ENCODE measurements around the gene COL6A2.
"Not testable (repeated sequence)": the region's sequence is repeated elsewhere in the genome, so short reads cannot be mapped to it uniquely, and the experiment has no call there.

Gene COL6A2

DNA sequence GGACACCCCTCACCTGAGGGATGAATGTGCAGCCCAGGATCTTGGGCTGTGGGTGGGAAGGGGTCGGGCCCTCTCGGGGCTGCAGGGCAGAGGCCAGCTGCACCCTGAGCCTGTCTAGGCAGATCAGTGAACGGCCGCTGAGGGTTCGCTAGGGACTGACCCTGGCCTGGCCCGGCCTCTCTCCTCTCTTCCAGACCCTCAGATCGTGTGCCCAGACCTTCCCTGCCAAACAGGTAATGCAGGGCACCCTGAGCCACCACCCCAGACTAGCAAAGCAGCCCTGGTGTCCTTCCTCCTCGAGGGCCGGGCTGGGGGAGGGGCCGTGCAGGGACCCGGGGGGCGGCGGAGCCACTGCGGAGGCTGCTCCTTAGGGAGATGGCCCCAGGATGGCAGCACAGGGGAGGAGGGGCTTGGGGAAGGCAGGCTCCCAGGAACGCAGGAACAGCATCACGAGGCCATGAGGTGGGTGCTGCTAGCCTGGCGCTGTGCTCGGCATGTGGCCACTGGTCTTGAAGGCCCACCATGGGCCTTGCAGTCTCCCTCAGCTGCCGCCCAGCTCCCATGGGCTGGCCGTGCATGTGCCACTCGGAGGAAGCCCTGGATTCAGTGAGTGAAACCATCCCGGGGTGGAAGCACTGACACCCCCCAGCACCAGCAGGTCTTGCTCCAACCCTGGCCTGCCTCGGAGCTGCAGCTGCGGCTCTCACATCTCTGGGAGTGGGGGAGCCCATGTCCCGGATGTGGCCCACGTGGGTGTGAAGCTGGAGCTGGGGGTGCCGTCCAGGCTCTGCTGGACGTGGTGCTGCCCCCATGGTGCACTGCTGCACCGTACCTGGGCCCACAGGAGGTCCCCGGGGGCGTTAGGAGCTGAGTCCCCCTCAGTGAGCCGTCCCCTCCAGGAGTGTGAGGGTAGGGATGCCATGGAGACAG lies 28.7 kb downstream of the COL6A2 start:
- no peak for DNase-seq (ENCODE audit: low read depth)

GRCh38 chr21:46127239-46128105 lies 29.6 kb downstream of the COL6A2 start:
- no peak for DNase-seq (ENCODE audit: low read depth)

- no peak for DNase-seq (ENCODE audit: low read depth)
Measured at GRCh38 chr21:46128106-46128932, 30.4 kb downstream of the COL6A2 start.

DNA sequence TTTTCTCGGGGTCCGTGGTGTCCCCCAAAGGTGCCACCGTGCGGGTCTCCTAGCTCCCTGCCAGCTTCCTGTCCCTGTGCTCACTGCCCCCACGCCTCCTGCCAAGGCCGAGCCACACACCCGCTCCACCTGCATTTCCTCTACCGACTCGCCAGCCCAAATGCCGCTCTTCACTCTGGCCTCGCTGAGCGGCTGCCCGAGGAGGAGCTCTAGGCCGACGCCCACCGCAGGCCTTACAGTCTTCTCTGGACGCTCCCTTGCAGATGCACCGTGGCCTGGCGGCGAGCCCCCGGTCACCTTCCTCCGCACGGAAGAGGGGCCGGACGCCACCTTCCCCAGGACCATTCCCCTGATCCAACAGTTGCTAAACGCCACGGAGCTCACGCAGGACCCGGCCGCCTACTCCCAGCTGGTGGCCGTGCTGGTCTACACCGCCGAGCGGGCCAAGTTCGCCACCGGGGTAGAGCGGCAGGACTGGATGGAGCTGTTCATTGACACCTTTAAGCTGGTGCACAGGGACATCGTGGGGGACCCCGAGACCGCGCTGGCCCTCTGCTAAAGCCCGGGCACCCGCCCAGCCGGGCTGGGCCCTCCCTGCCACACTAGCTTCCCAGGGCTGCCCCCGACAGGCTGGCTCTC lies 31.1 kb downstream of the COL6A2 start:
- DNase-seq (ENCODE audit: low read depth) = no peak

GRCh38 chr21:46129846-46130651 lies 32.1 kb downstream of the COL6A2 start:
- no peak for DNase-seq (ENCODE audit: low read depth)

DNA sequence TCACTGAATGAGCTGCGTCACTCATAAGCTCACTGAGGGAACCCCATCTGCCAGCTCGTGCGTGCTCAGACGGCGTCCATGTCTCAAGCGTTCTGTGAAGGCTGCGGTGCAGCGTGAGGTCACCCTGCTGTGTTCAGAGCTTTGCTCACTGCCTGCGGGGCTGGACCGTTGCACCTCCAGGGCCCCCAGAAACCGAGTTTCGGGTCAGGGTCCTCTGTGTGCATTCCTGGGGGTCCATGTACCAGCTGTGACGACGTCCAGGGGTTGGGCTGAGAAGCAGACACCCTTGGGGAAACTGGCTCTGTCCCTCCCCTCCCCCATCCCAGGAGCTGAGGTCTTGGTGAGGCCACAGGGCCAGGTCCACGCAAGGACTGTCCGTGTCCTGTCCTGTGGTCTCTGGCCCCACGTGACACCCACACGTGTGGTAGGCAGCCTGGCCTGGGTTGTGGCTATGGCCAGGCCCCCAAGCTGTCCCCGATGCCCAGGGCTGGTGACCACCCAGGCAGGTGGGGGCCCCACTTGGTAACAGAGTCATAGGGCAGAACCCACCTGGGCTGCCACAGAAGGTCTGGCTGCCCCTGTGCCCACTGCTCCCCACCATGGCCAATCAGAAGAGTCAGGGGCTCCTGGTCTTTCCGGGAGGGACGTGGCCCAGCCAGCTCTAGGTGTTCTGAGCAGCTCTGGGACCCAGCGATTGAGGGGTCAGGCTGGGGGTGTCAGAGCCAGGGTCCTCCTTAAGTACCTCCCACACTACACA lies 33.1 kb downstream of the COL6A2 start:
- no peak for DNase-seq (ENCODE audit: low read depth)

- DNase-seq (ENCODE audit: low read depth) = no peak
Measured at GRCh38 chr21:46131588-46131837, 33.6 kb downstream of the COL6A2 start.

DNA sequence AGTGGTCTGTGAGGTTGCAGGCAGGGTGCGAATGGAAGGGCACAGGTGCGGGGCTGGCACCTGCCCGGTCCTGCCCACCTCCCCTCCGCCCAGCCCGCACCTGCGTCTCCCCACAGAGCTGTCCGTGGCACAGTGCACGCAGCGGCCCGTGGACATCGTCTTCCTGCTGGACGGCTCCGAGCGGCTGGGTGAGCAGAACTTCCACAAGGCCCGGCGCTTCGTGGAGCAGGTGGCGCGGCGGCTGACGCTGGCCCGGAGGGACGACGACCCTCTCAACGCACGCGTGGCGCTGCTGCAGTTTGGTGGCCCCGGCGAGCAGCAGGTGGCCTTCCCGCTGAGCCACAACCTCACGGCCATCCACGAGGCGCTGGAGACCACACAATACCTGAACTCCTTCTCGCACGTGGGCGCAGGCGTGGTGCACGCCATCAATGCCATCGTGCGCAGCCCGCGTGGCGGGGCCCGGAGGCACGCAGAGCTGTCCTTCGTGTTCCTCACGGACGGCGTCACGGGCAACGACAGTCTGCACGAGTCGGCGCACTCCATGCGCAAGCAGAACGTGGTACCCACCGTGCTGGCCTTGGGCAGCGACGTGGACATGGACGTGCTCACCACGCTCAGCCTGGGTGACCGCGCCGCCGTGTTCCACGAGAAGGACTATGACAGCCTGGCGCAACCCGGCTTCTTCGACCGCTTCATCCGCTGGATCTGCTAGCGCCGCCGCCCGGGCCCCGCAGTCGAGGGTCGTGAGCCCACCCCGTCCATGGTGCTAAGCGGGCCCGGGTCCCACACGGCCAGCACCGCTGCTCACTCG lies 34.1 kb downstream of the COL6A2 start:
- DNase-seq (ENCODE audit: low read depth) = no peak

DNA sequence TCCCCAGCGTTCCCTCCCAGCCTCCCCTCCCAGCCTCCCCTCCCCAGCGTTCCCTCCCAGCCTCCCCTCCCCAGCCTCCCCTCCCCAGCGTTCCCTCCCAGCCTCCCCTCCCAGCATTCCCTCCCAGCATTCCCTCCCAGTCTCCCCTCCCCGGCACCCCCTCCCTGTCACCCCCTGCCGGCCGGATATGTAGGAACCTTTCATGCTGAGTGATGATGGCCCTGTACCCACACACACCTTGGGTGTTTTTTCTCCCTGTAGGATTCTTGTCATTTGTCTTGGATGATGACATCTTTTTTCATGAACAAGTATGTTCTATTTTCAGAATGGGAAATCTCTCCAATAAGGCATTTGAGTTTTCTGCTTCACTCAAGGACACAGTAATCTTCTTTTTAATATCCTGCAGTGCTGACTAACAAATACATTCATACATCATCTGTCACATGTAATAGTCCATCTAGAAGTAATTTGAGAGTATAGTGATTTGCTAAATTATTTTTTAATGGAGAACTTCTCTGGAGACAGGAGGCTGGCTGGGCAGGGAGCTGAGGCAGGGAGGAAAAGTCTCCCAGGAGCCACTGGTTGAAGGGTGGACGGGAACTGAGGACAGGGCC lies 38.0 kb downstream of the COL6A2 start:
- DNase-seq (ENCODE audit: low read depth) = no peak

DNA sequence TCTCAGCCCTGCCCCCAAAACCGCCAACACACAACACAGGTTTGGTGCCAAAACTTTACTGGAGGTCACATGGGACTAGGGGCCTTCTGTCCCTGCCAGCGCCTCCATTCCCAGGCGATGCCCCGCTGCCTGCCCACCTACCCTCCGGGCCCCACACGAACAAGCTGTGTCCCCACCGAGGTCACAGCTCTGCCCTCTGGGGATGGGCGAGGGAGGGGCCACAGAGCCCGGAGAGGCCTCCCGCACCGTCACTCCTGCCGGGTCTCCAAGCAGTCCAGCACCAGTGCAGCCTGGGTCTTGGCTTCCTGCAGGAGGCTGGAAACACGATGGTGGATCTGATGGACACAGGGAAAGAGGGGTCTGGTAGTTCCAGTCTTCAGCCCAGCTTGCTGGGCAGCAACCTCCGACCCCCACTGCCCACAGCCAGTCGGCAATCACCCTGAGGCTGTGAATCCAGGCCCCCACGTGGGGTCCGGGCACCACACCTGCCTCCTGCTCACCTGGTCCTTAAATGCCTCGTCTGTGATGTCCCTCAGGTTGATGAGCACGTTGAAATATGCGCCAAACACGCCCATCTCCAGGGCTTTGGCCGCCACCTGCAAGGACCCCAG lies 38.9 kb downstream of the COL6A2 start:
- no peak for DNase-seq (ENCODE audit: low read depth)

DNA sequence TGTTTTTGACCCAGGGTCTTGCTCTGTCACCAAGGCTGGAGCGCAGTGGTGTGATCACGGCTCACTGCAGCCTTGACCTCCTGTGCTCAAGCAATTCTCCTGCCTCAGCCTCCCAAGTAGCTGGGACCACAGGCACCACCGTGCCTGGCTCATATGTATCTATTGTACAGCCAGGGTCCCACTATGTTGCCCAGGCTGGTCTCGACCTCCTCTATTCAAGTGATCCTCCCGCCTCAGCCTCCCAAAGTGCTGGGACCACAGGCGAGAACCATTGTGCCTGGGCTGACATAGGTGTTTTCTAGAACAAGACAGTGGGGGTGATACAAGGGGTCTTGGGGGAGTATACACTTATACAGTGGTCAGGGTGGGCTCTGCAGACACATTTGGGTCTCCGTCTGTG lies 40.0 kb downstream of the COL6A2 start:
- no peak for DNase-seq (ENCODE audit: low read depth)

GRCh38 chr21:46138383-46138970 lies 40.6 kb downstream of the COL6A2 start:
- DNase-seq (ENCODE audit: low read depth) = no peak

GRCh38 chr21:46139686-46140085 lies 41.8 kb downstream of the COL6A2 start:
- no peak for DNase-seq (ENCODE audit: low read depth)

DNA sequence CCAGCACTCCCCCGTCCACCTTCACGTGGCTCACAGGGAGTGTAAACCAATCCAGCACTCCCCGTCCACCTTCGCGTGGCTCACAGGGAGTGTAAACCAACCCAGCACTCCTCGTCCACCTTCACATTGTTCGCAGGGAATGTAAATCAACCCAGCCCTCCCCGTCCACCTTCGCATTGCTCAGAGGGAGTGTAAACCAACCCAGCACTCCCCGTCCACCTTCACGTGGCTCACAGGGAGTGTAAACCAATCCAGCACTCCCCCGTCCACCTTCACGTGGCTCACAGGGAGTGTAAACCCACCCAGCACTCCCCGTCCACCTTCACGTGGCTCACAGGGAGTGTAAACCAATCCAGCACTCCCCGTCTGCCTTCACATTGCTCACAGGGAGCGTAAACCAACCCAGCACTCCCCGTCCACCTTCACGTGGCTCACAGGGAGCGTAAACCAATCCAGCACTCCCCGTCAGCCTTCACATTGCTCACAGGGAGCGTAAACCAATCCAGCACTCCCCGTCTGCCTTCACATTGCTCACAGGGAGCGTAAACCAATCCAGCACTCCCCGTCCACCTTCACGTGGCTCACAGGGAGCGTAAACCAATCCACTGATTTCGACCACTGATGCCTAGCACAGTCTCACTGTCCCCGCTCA lies 42.6 kb downstream of the COL6A2 start:
- not testable (repeated sequence) for DNase-seq (ENCODE audit: low read depth)

GRCh38 chr21:46141767-46142581 lies 44.1 kb downstream of the COL6A2 start:
- DNase-seq (ENCODE audit: low read depth) = no peak

Data from T follicular helper cell (primary cell).